ENCODE data around the gene LIMCH1.

LIMCH1 gene

DNA sequence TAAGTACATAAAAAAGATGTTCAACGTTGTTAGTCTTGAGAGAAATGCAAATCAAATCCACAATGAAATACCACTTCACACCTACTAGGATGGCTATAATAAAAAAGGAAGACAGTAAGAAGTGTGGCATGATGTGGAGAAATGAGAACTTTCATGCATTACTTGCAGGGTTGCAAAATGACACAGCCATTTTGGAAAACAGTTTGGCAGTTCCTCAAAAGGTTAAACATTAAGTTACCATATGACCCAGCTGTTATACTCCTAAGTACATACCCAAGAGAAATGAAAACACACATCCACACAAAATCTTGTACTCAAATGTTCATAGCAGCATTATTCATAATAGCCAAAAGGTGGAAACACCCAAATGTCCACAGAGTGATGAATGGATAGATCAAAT lies 25.8 kb upstream of the LIMCH1 start:
- H3K4me2 ChIP-seq (ENCODE audit: low read length), result no peak overlapping the region
- H3K9me3 ChIP-seq (ENCODE audit: control insufficient read depth, insufficient read depth, low read length), result no peaks in the 10 kb centered on the region
- no peak overlapping the region for H3K27ac ChIP-seq (ENCODE audit: low read depth, low read length)
- H3K79me2 ChIP-seq (ENCODE audit: control insufficient read depth, low read length), result no peaks in the 10 kb centered on the region
- H3K4me1 ChIP-seq (ENCODE audit: control insufficient read depth, low read length), result peaks cover 4% of the 10 kb centered on the region; the same call in 1 of the 2 replicates
- H3K27me3 ChIP-seq (ENCODE audit: control insufficient read depth, low read length), result no peaks in the 10 kb centered on the region
- H3F3A ChIP-seq (ENCODE audit: control insufficient read depth, insufficient read depth), result no peaks in the 10 kb centered on the region
- H3K9me2 ChIP-seq (replicated peaks; ENCODE audit: control insufficient read depth, low read length), result no peaks in the 10 kb centered on the region
- H4K20me1 ChIP-seq (ENCODE audit: control insufficient read depth, insufficient read depth, low read depth, low read length), result no peaks in the 10 kb centered on the region
- no peaks in the 10 kb centered on the region for H3K36me3 ChIP-seq (ENCODE audit: control insufficient read depth, low read length)
- no peak for TF ChIP-seq EZH2phosphoT487 (IDR thresholded peaks at IDR 0.05; ENCODE audit: borderline replicate concordance, low read length)
- TF ChIP-seq, protein P1, sequence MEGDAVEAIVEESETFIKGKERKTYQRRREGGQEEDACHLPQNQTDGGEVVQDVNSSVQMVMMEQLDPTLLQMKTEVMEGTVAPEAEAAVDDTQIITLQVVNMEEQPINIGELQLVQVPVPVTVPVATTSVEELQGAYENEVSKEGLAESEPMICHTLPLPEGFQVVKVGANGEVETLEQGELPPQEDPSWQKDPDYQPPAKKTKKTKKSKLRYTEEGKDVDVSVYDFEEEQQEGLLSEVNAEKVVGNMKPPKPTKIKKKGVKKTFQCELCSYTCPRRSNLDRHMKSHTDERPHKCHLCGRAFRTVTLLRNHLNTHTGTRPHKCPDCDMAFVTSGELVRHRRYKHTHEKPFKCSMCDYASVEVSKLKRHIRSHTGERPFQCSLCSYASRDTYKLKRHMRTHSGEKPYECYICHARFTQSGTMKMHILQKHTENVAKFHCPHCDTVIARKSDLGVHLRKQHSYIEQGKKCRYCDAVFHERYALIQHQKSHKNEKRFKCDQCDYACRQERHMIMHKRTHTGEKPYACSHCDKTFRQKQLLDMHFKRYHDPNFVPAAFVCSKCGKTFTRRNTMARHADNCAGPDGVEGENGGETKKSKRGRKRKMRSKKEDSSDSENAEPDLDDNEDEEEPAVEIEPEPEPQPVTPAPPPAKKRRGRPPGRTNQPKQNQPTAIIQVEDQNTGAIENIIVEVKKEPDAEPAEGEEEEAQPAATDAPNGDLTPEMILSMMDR (IDR thresholded peaks at IDR 0.05; ENCODE audit: low read depth, low read length, poor library complexity, severe bottlenecking), result no peak
- H3K4me3 ChIP-seq (ENCODE audit: low read length), result no peak overlapping the region

DNA sequence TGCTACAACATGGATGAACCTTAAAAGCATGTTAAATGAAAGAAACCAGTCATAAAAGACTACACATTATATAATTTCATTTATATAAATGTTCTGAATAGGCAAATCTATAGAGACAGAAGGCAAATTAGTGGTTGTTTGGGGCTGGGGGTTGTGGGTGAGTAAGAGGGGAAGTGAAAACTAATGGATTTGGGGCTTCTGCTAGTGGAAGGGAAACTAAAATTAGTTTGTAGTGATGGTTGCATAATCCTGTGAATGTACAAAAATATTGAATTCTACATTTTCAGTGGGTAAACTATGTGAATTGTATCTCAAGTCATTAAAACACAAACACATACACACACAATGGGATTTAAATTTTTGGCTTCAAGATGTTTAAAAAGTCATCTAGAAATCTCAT lies 25.4 kb upstream of the LIMCH1 start:
- H3K27ac ChIP-seq (ENCODE audit: low read depth, low read length), result no peak overlapping the region
- no peaks in the 10 kb centered on the region for H3K27me3 ChIP-seq (ENCODE audit: control insufficient read depth, low read length)
- H3F3A ChIP-seq (ENCODE audit: control insufficient read depth, insufficient read depth), result no peaks in the 10 kb centered on the region
- peaks cover 4% of the 10 kb centered on the region; the same call in 1 of the 2 replicates for H3K4me1 ChIP-seq (ENCODE audit: control insufficient read depth, low read length)
- H3K4me2 ChIP-seq (ENCODE audit: low read length), result no peak overlapping the region
- H4K20me1 ChIP-seq (ENCODE audit: control insufficient read depth, insufficient read depth, low read depth, low read length), result no peaks in the 10 kb centered on the region
- no peaks in the 10 kb centered on the region for H3K79me2 ChIP-seq (ENCODE audit: control insufficient read depth, low read length)
- no peak overlapping the region for H3K4me3 ChIP-seq (ENCODE audit: low read length)
- no peaks in the 10 kb centered on the region for H3K9me2 ChIP-seq (replicated peaks; ENCODE audit: control insufficient read depth, low read length)
- H3K9me3 ChIP-seq (ENCODE audit: control insufficient read depth, insufficient read depth, low read length), result no peaks in the 10 kb centered on the region
- H3K36me3 ChIP-seq (ENCODE audit: control insufficient read depth, low read length), result no peaks in the 10 kb centered on the region
- TF ChIP-seq, protein P1 (IDR thresholded peaks at IDR 0.05; ENCODE audit: low read depth, low read length, poor library complexity, severe bottlenecking), result no peak
- TF ChIP-seq EZH2phosphoT487 (IDR thresholded peaks at IDR 0.05; ENCODE audit: borderline replicate concordance, low read length), result no peak

DNA sequence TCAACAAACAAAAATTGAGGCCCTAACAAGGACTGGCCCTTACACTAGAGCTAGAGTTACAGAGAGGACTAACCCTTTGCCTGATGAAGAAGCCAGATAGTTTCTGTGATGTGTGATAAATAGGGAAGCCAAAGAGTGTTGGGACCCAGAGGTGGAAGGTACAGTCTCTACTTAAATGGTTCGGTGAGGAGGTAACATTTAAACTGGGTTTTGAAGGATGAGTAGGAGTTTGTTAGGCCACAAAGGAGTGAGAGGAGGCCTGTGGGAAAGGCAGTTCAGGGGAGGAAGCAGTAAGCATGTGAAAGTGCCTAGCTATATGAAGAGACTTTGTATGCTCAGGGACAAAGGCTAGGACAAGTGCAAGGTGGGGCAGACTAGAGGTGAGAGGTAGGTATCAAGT lies 23.8 kb upstream of the LIMCH1 start:
- Histone ChIP-seq H3K79me2 (ENCODE audit: control insufficient read depth, low read length) (no peaks in the 10 kb centered on the region), H3K36me3 (ENCODE audit: control insufficient read depth, low read length) (no peaks in the 10 kb centered on the region), H3K4me1 (ENCODE audit: control insufficient read depth, low read length) (peaks cover 4% of the 10 kb centered on the region; the same call in 1 of the 2 replicates), H4K20me1 (ENCODE audit: control insufficient read depth, insufficient read depth, low read depth, low read length) (no peaks in the 10 kb centered on the region), H3K9me3 (ENCODE audit: control insufficient read depth, insufficient read depth, low read length) (no peaks in the 10 kb centered on the region), H3K4me2 (ENCODE audit: low read length) (no peak overlapping the region), H3K4me3 (ENCODE audit: low read length) (no peak overlapping the region), H3K9me2 (replicated peaks; ENCODE audit: control insufficient read depth, low read length) (no peaks in the 10 kb centered on the region), H3K27me3 (ENCODE audit: control insufficient read depth, low read length) (no peaks in the 10 kb centered on the region), H3F3A (ENCODE audit: control insufficient read depth, insufficient read depth) (no peaks in the 10 kb centered on the region), H3K27ac (ENCODE audit: low read depth, low read length) (no peak overlapping the region)
- TF ChIP-seq EZH2phosphoT487 (IDR thresholded peaks at IDR 0.05; ENCODE audit: borderline replicate concordance, low read length), result no peak
- TF ChIP-seq, protein P1 (IDR thresholded peaks at IDR 0.05; ENCODE audit: low read depth, low read length, poor library complexity, severe bottlenecking), result no peak

Data from DOHH2 (cell line).